ENCODE results near the gene ARSB.
A peak's percentile ranks its signal among the peaks of the same experiment; 100 is the strongest.

The ARSB gene

DNA sequence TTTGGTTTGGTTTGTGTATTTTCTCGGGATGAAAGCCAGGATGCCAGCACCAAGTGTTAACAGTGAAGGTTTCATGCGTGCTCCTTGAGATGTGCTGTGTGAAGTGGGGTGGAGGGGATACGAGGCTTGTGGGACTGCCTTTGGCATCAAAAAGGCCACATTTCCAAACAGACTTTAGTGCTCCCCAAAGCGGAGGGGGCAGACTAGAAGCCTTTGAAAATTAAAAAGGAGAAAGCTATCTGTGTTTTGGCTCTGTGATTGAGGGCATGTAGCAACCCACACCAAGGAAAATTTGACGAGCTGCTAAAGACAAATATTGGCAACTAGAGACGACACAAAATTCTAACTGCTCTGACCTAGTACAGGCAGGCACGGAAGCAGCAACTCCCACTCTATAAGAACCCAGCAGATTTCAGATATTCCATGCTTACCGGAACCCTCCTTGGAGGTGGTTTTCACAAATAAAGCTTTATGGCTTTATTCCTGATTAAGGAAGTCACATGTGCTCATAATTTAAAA, 154.5 kb downstream of the ARSB start:
- no peak overlapping the region for H3K4me3 ChIP-seq (ENCODE audit: control insufficient read depth, low read depth, low read length)
- no peak for DNase-seq (ENCODE audit: low read depth)
- TF ChIP-seq, protein P1, sequence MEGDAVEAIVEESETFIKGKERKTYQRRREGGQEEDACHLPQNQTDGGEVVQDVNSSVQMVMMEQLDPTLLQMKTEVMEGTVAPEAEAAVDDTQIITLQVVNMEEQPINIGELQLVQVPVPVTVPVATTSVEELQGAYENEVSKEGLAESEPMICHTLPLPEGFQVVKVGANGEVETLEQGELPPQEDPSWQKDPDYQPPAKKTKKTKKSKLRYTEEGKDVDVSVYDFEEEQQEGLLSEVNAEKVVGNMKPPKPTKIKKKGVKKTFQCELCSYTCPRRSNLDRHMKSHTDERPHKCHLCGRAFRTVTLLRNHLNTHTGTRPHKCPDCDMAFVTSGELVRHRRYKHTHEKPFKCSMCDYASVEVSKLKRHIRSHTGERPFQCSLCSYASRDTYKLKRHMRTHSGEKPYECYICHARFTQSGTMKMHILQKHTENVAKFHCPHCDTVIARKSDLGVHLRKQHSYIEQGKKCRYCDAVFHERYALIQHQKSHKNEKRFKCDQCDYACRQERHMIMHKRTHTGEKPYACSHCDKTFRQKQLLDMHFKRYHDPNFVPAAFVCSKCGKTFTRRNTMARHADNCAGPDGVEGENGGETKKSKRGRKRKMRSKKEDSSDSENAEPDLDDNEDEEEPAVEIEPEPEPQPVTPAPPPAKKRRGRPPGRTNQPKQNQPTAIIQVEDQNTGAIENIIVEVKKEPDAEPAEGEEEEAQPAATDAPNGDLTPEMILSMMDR (conservative IDR thresholded peaks at IDR 0.05; ENCODE audit: control insufficient read depth, insufficient read depth, low read depth, low read length) = no peak

DNA sequence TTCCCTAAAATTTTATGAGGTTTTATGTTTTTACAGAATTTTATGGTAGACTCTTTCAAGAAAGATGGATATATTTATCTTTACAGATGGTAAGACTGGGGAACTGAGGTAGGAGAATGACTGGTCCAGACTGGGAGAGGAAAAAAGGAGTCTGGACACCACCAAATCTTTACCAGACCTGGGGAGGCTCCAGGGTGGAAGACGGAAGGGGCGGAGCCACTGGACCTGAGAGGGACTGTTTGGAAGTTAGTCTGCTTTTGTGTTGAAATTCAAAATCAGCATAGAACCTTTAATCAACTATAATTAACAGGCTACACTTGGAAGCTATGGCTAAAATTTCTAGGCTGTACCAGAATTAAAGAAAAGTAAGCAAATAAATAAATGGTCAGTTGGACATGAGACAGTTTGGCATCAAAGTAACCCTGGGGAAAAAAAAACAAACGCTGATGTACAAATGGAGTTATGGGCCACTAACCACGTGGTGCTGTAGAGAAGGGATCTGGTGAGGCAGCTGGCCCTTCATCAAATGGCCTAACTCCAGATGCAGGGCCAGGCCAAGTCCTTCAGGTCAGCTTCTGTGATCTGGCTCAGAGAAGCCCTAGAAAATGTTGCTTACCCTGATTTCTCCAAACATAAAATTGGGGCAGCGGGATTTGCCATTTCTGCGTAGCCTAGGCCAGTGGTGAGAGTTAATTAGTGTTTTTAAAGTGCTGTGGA, 155.1 kb downstream of the ARSB start:
- H3K4me3 ChIP-seq (ENCODE audit: control insufficient read depth, low read depth, low read length) = no peak overlapping the region
- DNase-seq (ENCODE audit: low read depth) = peak; percentile 73
- TF ChIP-seq, protein P1 (conservative IDR thresholded peaks at IDR 0.05; ENCODE audit: control insufficient read depth, insufficient read depth, low read depth, low read length) = no peak

DNA sequence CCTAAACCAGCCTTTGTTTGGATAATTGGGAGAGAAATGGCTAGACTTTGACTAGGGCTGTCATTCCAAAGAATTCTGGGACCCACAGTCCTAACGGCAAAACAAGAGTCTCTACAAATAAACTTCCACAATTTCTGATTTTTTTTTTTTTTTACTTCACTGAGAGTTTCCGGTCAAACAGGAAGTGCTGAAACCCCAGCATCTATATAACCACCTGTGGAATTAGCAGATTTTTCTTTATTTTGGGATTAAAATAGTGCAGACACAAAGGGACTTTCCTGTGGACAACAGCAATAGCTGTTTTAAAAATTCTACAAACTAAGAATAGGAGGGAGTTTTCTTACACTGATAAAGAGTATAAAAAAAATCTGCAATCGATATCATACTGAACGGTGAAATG, 157.4 kb downstream of the ARSB start:
- no peak overlapping the region for H3K4me3 ChIP-seq (ENCODE audit: control insufficient read depth, low read depth, low read length)
- no peak for DNase-seq (ENCODE audit: low read depth)
- TF ChIP-seq, protein P1 (conservative IDR thresholded peaks at IDR 0.05; ENCODE audit: control insufficient read depth, insufficient read depth, low read depth, low read length) = no peak

DNA sequence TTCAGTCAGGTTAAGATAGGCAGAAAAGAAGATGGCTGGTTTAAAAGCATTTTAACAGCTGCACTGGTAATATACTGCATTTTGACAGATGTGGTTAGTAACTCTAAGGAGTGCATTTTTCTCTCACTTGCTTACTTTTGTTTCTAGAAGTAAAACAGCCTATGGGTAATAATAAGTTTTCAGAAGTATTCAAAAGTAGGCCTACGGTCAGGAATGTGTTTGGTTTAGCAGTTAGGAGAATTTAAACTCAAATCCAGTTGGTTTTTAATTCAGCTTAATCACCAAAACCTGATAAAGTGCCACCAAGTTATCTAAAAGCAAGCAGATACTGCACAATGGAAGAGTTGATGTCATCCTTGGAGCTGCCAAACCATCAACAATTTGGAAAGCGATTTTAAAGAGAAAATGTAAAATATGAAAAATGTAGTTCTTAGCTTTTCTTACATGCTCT, 160.3 kb downstream of the ARSB start:
- TF ChIP-seq, protein P1 (conservative IDR thresholded peaks at IDR 0.05; ENCODE audit: control insufficient read depth, insufficient read depth, low read depth, low read length) = no peak

DNA sequence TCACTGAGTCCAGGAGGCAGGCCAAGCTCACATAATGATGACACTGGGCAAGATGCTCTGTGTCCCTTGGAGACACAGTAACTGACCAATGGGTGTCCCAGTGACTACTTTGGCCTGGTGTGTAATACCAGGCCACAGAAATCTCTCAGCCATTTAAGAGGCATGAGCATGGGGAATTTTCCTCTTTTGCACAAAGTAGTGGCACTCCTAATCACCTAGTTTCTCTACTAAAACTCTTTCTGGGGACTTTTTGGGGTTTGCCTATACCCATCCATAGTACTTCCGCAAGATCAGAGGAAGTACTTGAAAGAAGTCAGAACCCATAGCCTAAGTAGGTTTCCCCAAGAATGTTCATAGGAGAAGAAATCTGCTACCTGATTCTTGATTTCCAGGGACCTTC, 161.9 kb downstream of the ARSB start:
- TF ChIP-seq, protein P1 (conservative IDR thresholded peaks at IDR 0.05; ENCODE audit: control insufficient read depth, insufficient read depth, low read depth, low read length) = no peak
- DNase-seq (ENCODE audit: low read depth) = no peak
- no peak overlapping the region for H3K4me3 ChIP-seq (ENCODE audit: control insufficient read depth, low read depth, low read length)

More for the DNA sequence above, 160.3 kb downstream of the ARSB start:
- DNase-seq (ENCODE audit: low read depth) = peak; percentile 16
- no peak overlapping the region for H3K4me3 ChIP-seq (ENCODE audit: control insufficient read depth, low read depth, low read length)

DNA sequence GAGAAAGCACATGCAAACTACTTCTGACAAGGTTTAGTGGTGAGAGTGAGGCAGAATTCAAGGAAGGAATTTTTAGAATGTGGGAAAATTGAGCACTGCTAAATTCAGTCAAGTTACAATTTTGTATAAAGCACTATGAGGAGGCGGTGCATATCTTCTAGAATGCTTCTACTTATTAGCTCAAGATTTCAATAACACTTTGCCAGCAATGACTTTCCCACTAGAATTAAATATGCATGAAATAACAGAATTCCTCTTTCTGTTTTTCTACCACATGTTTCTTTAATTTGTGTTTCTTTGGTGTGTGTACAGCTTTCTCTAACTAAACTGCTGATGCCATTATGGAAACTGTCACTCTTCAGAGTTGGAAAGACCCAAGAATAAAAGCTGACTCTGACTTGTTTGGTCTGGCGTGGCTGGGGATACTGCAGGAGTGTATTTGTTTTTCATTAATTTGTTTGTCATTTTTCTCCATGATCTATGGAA, 163.5 kb downstream of the ARSB start:
- TF ChIP-seq, protein P1 (conservative IDR thresholded peaks at IDR 0.05; ENCODE audit: control insufficient read depth, insufficient read depth, low read depth, low read length) = no peak
- no peak overlapping the region for H3K4me3 ChIP-seq (ENCODE audit: control insufficient read depth, low read depth, low read length)
- no peak for DNase-seq (ENCODE audit: low read depth)

Measured in fibroblast of mammary gland (primary cell).